CD4-positive, alpha-beta T cell treated with Interleukin-17A for 4 hours (primary cell): ENCODE data around the gene FAM114A1.

Experiments used
- DNase-seq: peaks from one replicate; pipeline ENCODE4 v3.0.0-alpha.2; 2020; ENCODE audit warnings: mixed read lengths

FAM114A1 gene

GRCh38 chr4:38859501-38859900 is 8.1 kb upstream of the FAM114A1 start:
- DNase-seq: no peak

DNA sequence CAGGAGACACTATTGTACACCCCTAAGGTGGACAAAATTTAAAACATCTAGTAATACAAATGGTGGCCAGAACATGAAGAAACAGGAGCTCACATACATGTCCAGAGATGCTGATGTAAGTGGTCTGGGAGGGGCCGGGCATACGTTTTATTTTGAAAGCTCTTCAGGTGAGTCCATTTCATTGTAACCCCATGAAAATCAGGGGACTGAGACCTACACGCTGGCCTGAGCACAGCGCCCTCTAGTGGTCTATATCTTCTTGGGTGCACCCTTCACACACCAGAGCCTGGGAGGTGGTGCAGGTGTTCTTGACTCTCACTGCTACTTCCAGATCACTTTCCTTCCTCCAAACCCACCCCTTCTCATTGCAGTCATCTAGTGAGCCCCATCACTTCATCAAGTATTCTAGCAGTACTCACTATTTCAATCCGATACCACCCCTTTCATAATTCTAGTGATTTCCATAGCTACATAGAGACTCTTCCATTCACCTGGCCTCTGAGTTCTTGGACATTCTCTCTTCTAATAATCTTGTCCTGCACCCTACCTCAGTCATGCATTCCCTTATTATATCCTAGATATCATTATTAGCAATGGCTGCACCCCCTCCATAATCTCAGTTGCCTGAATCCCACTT is 6.7 kb upstream of the FAM114A1 start:
- DNase-seq: peak; percentile 71

DNA sequence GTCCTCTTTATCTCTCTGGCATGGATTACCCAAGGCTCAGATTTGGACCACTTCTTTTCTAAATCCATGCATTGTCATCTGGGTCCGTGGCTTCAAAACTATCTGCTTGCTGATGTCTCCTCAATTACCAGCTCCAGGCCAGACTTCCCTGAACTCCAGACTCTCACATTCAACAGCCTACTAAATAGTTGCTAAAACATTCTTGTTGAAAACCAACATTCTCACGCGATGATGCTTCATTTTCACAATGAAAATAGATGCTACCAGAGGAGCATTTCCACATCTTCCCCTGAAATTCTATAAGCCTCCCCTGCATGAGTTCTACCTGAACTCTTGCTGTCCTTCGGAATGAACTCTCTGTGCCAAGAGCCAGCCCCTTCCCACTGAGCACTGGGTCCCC is 5.8 kb upstream of the FAM114A1 start:
- no peak for DNase-seq

DNA sequence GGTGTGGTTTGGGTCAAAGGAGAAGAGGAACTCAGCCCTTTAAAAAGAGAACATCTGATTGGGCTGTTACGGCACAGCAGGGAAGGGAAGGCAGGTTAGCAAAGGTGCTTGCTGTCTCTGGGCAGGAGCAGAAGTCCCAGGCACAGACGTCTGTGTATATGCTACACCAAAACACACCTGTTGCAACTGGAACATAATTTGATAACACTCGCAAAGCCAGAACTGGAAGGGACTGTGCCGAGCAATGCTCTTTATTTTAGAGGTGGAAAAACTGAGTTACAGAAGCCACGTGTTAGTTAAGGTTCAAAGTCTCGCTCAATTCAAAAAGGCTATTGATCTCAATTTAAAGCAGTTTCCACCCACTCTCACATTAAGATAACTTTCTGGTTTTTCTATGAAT is 2.2 kb upstream of the FAM114A1 start:
- DNase-seq: no peak

GRCh38 chr4:38866973-38867477 is 581 bp upstream of the FAM114A1 start:
- DNase-seq: no peak

GRCh38 chr4:38868059-38868960 is 704 bp downstream of the FAM114A1 start:
- DNase-seq: no peak

GRCh38 chr4:38869511-38869910 is 1.9 kb downstream of the FAM114A1 start:
- DNase-seq: no peak

GRCh38 chr4:38870098-38870808 is 2.6 kb downstream of the FAM114A1 start:
- no peak for DNase-seq

DNA sequence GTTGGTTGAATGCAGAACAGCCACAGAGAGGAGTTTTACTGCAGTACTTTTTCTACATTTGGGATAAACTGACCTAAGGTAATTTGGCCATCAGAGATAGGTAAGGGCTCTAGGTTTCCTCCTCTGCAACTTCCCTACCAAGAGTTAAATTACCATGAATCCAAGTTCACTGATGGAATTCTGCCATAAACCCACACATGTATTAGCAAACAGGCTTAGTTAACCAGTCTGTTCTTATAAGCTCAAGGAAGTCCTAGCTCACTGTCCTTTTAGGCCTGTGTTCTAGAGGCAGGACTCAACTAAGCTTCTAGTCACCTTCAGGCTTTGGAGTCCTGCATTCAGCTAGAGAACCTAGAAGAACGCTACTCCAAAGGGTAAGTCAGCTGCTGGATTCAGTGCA is 4.0 kb downstream of the FAM114A1 start:
- no peak for DNase-seq

DNA sequence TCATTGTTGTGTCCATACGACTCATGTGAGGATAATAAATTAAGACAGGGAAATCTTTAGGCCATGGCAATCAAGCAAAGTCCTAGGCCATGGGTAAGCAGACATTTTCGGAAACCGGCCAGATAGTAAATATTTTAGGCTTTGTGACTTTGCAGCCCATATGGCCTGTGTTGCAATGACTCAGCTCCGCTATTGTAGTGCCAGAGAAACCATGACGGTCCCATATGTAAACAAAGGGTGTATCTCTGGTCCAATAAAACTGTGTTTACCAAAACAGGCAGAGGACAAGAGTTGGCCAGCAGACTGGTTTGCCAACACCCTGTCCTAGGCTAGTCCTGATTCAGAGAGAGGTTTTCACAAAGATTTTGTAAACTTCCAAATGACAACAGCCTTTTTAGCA is 5.0 kb downstream of the FAM114A1 start:
- no peak for DNase-seq

DNA sequence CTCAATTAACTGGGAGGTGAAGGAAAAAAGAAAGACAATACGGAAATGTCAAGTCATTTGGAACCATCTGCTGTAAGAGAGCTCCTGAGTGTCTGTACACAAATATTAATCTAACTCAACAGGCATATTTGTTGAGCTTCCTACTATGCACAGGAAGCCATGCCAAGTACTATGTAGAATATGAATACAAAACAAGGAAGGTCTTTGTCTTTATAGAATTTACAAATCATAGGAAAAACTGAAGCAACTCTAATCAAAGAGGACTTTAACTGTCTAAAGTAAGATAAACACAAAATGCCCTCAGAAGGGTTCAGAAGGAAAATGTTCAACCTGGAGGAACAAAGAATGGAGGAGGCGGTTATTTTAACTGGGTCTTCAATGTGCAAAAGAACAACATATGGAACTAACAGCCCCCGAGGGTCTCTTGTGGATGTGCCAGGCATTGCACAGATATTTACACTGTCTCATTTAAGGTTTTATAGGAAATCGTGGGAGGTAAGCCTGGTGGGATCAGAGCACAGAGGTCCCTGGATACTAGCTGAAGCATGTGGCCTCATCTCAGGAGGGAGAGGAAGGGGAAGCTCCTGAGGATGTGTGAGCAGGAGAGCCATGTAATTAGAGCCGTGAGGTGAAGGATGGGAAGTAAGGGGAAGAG is 5.8 kb downstream of the FAM114A1 start:
- no peak for DNase-seq

GRCh38 chr4:38876636-38877035 is 9.0 kb downstream of the FAM114A1 start:
- no peak for DNase-seq

DNA sequence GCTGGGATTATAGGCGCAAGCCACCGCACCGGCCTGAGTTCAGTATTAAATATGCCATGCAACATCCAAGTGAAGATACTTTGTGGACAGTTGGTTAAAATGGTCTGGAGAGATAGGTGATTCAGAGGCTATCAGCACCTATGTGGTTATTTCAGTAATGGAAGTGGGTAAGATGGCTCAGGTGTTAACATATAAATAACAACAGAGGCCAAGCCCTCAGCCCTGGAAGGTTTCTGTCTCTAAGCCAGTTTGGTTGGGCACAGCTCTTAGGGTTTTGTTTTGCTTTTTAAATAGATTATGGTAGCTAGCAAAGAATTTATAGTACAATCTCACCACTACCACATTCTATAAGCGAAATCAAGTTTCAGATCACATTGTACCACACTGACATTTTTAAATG is 16.6 kb downstream of the FAM114A1 start:
- no peak for DNase-seq

- no peak for DNase-seq
Measured at GRCh38 chr4:38889143-38889542, 21.5 kb downstream of the FAM114A1 start.

DNA sequence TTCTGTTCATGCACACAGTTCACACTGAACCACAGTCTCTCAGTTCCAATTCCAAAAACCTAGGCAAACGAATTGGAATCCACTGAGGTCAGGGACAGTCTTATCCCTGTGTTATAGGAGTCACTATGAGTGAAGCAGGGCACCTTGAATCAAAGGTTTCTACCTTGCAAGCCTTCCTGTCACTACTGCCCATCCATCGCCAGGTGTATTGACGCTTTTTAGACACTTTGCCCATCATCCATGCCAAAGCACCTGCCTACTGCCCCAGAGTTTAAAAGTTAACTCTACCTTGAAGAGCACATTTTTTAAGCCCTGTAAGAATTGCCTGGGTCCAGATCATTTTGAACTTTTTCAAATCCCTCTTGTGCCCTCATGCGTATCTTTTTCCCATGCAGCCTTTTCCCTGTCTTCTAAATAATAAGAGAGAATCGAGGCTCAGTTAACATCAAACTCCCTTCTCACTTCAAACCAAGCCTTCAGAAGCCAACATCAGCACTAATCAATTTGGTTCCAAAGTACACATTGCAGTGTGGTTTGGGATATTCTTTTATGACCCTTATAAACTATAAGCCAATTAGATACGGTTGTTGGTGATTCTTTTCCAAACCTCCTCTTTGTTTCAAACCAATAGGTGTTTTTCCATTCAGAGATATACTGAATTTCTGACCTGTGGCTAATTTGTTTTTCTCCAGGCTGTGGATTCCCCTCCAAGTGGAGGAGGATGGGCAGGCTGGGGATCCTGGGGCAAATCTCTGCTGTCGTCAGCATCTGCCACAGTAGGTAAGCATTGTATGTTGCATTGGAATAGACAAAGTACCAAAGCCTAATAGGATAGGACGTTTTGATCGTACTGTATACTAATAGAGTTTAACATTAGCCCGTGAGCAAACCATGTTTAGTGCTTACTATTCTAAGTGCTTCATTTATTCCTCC is 23.7 kb downstream of the FAM114A1 start:
- no peak for DNase-seq

GRCh38 chr4:38894322-38894982 is 26.8 kb downstream of the FAM114A1 start:
- no peak for DNase-seq

DNA sequence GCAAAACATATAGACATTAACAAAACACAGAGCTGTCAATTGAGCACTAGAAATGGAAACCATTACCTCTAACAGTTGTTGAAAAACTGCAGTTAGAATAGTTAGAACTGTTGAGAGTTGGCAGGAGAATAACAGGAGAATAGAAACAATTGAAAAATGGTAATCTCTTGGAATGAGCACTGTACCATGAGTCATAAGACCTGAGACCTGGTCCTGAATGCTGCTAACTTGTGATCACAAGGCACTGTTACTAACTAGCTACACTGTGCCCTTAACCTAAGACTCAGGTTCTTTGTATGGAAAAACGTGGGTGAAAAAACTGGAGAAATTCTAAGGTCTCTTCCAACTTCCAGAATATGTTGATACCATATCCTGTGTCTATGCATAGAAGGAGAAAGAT is 29.3 kb downstream of the FAM114A1 start:
- DNase-seq: no peak

- DNase-seq: no peak
Measured at GRCh38 chr4:38898245-38898644, 30.6 kb downstream of the FAM114A1 start.

GRCh38 chr4:38902221-38902620 is 34.6 kb downstream of the FAM114A1 start:
- DNase-seq: no peak

- no peak for DNase-seq
Measured at GRCh38 chr4:38902695-38903094, 35.1 kb downstream of the FAM114A1 start.

DNA sequence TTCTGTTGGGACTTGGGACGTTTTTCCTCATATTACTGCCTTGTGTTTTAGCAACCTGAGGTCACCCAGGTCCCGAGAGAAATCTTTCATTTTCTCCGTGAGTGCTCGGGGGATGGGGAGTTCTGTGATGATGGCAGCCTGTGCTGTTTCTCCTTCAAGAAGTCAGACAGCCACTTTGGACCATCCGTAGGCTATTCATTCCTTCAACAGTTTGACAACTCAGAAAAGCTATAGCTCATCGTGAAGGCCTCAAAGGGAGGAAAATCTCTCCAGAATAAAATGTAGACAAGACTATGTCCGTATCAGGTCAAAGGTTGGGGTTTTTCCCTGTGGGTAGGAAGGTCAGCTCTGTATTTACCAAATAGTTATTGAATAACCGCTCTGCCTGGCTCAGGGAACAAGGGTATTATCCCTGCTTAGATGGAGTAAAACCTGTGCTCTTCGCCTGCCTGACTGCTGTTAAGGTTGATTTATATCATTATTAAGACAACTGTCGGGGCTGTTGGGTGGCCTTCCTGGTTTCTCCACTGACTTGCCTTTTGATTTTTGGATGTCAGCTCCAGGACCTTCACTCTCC is 36.6 kb downstream of the FAM114A1 start:
- no peak for DNase-seq
